Fibroblast of skin of left biceps (primary cell): ENCODE measurements around the gene WHRN.
A peak's percentile ranks its signal among the peaks of the same experiment; 100 is the strongest.

Source experiments
- DNase-seq, 2 experiments: peaks; one replicate each; pipeline ENCODE4 v3.0.0-alpha.2; 2013; ENCODE audit warnings: low read depth in 2 of 2

Gene WHRN

GRCh38 chr9:114450181-114450580 is 55.1 kb downstream of the WHRN start:
- DNase-seq = no peak

GRCh38 chr9:114449236-114449635 is 56.0 kb downstream of the WHRN start:
- DNase-seq = no peak

GRCh38 chr9:114448706-114449105 is 56.6 kb downstream of the WHRN start:
- DNase-seq = no peak

- DNase-seq = no peak
These were observed 58.4 kb downstream of the WHRN start for GRCh38 chr9:114446672-114447450.

- peak; percentile 21 to 25 for DNase-seq
These were observed 59.2 kb downstream of the WHRN start for GRCh38 chr9:114446036-114446435.

GRCh38 chr9:114445616-114446015 is 59.7 kb downstream of the WHRN start:
- no peak for DNase-seq

- no peak for DNase-seq
These were observed 63.3 kb downstream of the WHRN start for GRCh38 chr9:114442022-114442421.

GRCh38 chr9:114437401-114437893 is 67.8 kb downstream of the WHRN start:
- DNase-seq = no peak

GRCh38 chr9:114434878-114435311 is 70.4 kb downstream of the WHRN start:
- peak in 1 of 2 experiments; percentile 6 for DNase-seq

- no peak for DNase-seq
These were observed 71.5 kb downstream of the WHRN start for GRCh38 chr9:114433720-114434255.

GRCh38 chr9:114433086-114433485 is 72.2 kb downstream of the WHRN start:
- DNase-seq = no peak

- no peak for DNase-seq
These were observed 72.8 kb downstream of the WHRN start for GRCh38 chr9:114432323-114433067.

- no peak for DNase-seq
These were observed 73.5 kb downstream of the WHRN start for GRCh38 chr9:114431770-114432169.

GRCh38 chr9:114431003-114431402 is 74.3 kb downstream of the WHRN start:
- DNase-seq = no peak

GRCh38 chr9:114430457-114430856 is 74.8 kb downstream of the WHRN start:
- no peak for DNase-seq

GRCh38 chr9:114429488-114429887 is 75.8 kb downstream of the WHRN start:
- no peak for DNase-seq

- DNase-seq = no peak
These were observed 76.8 kb downstream of the WHRN start for GRCh38 chr9:114428466-114428865.

GRCh38 chr9:114427644-114428043 is 77.6 kb downstream of the WHRN start:
- DNase-seq = no peak

GRCh38 chr9:114426046-114426948 is 79.0 kb downstream of the WHRN start:
- DNase-seq = no peak

- DNase-seq = no peak
These were observed 80.1 kb downstream of the WHRN start for GRCh38 chr9:114425126-114425525.

- no peak for DNase-seq
These were observed 81.1 kb downstream of the WHRN start for GRCh38 chr9:114424126-114424525.

GRCh38 chr9:114423181-114423580 is 82.1 kb downstream of the WHRN start:
- DNase-seq = no peak
